ENCODE measurements around the gene DIAPH3.

The DIAPH3 gene

GRCh38 chr13:59885076-59885475 lies 278.7 kb downstream of the DIAPH3 start:
- Mint-ChIP-seq H3K27ac (no peak overlapping the region), H3K36me3 (ENCODE audit: low read depth) (no peaks in the 10 kb centered on the region), H3K27me3 (ENCODE audit: low read depth, poor library complexity) (no peaks in the 10 kb centered on the region), H3K4me1 (peaks cover 6% of the 10 kb centered on the region), H3K4me3 (no peak overlapping the region), H3K9me3 (no peaks in the 10 kb centered on the region)
- no peak for DNase-seq
- TF ChIP-seq CTCF (IDR thresholded peaks at IDR 0.05), result no peak

GRCh38 chr13:59883885-59884284 lies 279.8 kb downstream of the DIAPH3 start:
- Mint-ChIP-seq H3K4me3 (no peak overlapping the region), H3K27ac (peak overlapping the region; percentile 16), H3K9me3 (no peaks in the 10 kb centered on the region), H3K4me1 (peaks cover 11% of the 10 kb centered on the region), H3K36me3 (ENCODE audit: low read depth) (no peaks in the 10 kb centered on the region), H3K27me3 (ENCODE audit: low read depth, poor library complexity) (no peaks in the 10 kb centered on the region)
- TF ChIP-seq CTCF (IDR thresholded peaks at IDR 0.05), result no peak
- DNase-seq, result no peak

- no peak for DNase-seq
- Mint-ChIP-seq H3K27ac (no peak overlapping the region), H3K9me3 (no peaks in the 10 kb centered on the region), H3K4me3 (no peak overlapping the region), H3K36me3 (ENCODE audit: low read depth) (no peaks in the 10 kb centered on the region), H3K27me3 (ENCODE audit: low read depth, poor library complexity) (no peaks in the 10 kb centered on the region), H3K4me1 (peaks cover 11% of the 10 kb centered on the region)
- TF ChIP-seq CTCF (IDR thresholded peaks at IDR 0.05), result no peak
These were observed 283.3 kb downstream of the DIAPH3 start for GRCh38 chr13:59880468-59880867.

GRCh38 chr13:59879281-59879680 lies 284.4 kb downstream of the DIAPH3 start:
- Mint-ChIP-seq H3K36me3 (ENCODE audit: low read depth) (no peaks in the 10 kb centered on the region), H3K4me1 (peaks cover 11% of the 10 kb centered on the region), H3K27ac (no peak overlapping the region), H3K9me3 (no peaks in the 10 kb centered on the region), H3K4me3 (no peak overlapping the region), H3K27me3 (ENCODE audit: low read depth, poor library complexity) (no peaks in the 10 kb centered on the region)
- DNase-seq, result no peak
- TF ChIP-seq CTCF (IDR thresholded peaks at IDR 0.05), result no peak

GRCh38 chr13:59877933-59878332 lies 285.8 kb downstream of the DIAPH3 start:
- no peak for TF ChIP-seq CTCF (IDR thresholded peaks at IDR 0.05)
- Mint-ChIP-seq H3K27me3 (ENCODE audit: low read depth, poor library complexity) (no peaks in the 10 kb centered on the region), H3K4me1 (peaks cover 11% of the 10 kb centered on the region), H3K9me3 (no peaks in the 10 kb centered on the region), H3K4me3 (no peak overlapping the region), H3K36me3 (ENCODE audit: low read depth) (no peaks in the 10 kb centered on the region), H3K27ac (peak overlapping the region; percentile 28)
- DNase-seq, result no peak

GRCh38 chr13:59874973-59875372 lies 288.8 kb downstream of the DIAPH3 start:
- Mint-ChIP-seq H3K9me3 (no peaks in the 10 kb centered on the region), H3K27ac (no peak overlapping the region)

More at GRCh38 chr13:59874973-59875372, 288.8 kb downstream of the DIAPH3 start:
- TF ChIP-seq CTCF (IDR thresholded peaks at IDR 0.05), result no peak
- peaks cover 9% of the 10 kb centered on the region for H3K4me1 Mint-ChIP-seq
- H3K36me3 Mint-ChIP-seq (ENCODE audit: low read depth), result no peaks in the 10 kb centered on the region
- DNase-seq, result no peak
- H3K27me3 Mint-ChIP-seq (ENCODE audit: low read depth, poor library complexity), result no peaks in the 10 kb centered on the region
- H3K4me3 Mint-ChIP-seq, result no peak overlapping the region
